Effector CD4-positive, alpha-beta T cell (primary cell): ENCODE data around the gene ZNF692.

Experiments used
- DNase-seq: peaks from one replicate; pipeline ENCODE4 v3.0.0-alpha.2; 2020

Gene ZNF692

DNA sequence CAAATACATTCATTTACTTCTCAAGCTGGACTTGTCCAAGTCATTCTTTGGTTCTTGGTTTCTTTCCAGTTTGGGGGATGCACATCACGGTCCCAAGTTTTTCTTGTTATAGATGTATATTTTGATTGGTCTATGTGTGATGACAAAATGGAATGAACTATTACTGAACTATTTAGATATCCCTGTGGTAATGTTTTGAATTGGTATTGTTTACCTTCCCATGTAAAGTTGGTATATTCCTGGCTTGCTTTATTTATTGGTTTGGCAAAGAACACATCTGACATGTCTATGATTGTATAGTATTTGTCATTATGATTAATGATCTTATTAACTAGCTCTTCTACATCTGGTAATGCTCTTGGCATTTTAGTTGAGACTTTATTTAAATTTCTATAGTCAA is 22.4 kb upstream of the ZNF692 start:
- DNase-seq: no peak

DNA sequence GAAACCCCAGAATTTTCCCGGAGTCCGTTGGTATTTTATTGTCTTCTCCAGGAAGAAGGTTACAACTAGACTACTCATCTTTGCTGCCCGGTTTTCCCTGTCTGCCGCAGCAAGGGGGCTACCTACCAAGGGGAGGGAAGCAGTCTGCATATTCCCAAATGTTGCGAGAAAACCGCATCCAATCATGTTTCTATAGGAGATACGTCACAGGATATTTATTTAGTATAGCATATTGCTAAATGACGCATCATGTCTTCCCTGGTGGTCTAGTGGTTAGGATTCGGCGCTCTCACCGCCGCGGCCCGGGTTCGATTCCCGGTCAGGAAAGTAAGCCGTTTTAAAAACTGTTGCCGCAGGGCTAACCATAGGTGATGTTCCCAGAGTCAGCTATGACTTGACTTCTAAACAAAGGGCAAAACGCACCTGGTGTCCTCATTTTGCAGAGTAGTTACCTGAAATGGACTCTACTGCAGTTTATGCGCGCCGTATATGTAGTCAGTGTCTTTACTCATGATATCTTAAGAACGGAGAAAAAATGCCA is 15.2 kb upstream of the ZNF692 start:
- peak; percentile 71 for DNase-seq

DNA sequence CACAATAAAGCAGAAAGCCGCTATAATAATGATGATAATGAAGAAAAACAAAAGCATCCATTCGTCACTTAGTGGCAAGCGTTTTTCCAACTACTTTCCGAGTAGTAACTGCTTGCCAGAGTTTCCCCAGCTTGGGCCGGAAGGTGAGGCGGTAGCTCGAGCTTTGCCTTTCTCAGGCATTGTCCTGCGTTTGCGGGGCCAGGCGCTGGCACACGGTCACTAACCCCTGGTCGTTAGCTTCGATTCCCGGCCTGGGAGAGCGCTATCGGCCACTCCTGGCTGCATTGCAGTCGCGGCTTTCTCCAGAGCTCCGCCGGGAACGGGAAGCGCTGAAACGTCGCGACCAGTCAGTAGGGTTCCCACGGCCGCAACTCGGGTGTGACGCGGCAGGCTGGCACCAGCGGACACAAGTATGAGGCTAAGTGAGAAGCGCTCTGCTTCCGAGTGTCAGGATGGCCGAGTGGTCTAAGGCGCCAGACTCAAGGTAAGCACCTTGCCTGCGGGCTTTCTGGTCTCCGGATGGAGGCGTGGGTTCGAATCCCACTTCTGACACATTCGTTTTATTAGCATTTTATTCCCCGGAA is 14.6 kb upstream of the ZNF692 start:
- DNase-seq: peak; percentile 85

DNA sequence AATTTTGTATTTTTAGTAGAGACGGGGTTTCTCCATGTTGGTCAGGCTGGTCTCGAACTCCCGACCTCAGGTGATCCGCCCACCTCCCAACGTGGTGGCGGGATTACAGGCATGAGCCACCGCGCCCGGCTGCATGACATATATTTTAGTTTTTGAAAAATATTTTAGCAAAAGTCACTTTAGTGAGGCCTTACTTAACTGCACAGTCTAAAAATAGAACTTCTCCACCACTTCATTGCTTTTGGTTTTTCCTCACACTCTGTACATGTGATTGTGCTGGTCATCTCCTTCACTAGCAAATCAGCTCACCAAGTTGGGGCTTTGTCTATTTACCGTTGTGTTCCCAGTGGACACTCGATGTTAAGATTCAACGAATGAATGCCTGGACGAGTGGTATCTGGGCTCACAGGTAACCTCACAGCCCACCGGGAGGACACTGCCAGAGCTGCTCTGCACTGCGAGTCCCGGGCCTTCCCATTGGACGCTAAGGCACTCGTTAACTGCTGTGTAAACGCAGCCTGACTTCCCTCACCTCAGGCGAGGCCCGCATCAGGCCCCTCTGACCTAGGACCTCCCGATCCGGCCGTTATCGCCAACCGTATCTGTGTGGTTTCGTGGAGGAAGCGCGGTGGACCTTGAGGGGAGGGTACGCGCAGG is 14.0 kb upstream of the ZNF692 start:
- DNase-seq: peak; percentile 13

DNA sequence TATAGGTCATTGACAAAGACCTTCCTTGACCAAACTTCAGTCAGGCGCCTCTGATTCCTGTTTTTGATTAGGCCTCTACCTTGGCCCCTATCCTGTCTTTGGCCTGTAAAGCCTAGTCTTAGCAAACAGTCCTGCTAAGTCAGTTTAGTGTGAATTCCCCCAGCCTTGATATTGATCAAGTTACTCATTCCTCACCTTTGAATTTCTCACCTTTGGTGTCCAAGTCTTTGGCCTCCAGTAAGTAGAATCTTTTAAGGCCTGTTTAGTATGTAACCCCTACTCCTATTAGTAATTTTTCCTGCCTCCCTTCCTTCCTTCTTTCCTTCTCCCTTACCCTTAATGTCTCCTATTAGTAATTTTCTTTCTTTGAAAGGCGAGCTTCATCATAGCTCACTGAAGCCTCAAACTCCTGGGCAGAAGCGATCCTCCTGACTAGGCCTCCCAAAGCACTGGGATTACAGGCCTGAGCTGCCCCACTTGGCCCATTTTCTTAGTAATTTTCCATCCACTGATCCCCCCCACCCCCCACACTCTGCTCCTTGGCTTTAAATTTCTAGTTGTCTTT is 13.0 kb upstream of the ZNF692 start:
- no peak for DNase-seq

DNA sequence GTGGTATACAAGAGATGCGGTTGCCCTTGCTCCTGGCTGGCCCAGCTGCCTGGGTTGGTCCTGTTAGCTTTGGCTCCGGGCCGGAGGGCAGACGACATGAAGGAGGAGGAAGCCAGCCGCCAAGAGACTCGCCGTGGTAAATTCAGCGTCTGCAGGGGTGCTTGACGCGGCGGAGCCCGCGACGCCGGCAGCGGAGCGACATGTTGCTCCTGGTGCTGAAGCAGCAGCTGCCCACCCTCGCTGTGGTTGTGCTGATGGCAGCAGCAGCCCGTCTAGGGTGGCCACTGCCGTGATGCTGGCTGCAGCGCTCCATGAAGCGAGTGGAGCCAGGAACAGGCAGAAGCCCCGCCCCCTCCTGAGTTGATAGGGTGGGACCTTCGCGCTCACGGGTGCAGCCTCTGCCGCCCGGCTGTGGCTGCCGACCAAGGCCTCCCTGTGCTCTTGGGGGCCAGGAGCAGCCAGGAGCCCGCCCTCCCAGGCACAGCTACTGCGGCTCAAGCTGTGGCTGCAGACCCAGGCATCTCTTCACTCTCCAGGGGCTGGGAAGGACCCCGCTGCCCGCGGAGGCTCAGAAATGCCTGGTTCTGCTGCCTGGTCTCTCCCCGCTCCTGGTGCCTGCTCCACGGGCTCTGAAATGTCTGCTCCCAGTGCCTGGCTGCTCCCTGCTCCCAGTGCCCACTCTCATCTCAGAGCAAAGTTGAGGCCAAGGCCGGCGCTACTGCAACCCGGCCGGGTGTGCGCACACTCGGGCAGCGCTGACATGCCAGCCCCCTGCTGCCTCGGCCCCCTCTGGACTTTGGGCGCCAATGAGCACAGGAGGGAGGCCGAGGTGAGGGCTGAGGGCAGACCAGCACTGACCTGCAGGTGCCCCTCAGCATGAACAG is 4.4 kb upstream of the ZNF692 start:
- peak; percentile 79 for DNase-seq

DNA sequence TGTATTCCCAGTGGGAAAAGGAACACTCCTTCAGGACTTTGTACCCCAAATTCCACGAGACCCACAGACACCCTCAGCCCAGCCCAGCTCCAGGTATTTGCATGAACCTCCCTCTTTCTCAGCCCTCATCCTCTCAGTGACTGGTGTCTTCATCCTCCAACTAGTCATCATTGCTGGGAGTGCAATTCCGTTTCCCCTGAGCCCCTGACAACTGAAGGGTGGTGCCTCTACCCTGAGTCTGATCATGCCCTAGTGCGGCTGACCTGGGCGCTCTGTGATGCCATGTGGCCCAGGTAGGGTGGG is 3.8 kb upstream of the ZNF692 start:
- DNase-seq: no peak

DNA sequence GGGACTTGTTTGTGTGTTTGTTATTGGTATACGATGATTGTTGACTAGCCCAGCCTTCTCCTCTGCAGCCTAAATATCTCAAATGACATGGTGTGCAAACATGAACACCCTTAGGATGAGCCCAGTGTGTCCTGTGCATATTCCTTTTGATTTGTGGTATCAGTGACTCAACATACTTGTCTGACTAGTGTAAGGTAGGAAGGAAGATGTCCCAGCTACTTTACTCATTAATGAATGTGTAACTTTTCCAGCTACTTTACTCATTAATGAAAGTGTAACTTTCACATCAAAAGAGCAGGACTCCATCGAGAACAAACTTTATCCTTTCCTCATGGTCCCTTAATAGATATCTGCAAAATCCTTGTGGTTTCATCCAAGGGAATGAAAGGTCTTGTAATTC is 2.7 kb upstream of the ZNF692 start:
- no peak for DNase-seq

DNA sequence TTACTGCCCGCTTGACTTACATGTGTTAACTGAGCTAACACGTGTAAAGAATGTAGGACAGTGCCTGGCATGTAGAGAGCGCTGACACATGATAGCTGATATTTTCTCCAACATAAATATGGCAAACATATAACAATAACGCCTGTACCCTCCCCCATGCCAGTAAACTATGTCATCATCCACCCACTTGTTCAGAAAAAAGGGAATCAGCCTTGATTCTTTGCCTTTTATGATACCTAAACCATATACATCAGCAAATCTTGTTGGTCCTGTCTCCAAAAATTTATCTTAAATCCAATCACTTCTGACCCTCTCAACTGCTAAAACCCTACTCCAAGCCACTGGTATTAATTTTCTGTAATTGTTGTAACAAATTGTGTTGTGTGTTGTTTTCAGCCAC is 1.1 kb upstream of the ZNF692 start:
- no peak for DNase-seq

DNA sequence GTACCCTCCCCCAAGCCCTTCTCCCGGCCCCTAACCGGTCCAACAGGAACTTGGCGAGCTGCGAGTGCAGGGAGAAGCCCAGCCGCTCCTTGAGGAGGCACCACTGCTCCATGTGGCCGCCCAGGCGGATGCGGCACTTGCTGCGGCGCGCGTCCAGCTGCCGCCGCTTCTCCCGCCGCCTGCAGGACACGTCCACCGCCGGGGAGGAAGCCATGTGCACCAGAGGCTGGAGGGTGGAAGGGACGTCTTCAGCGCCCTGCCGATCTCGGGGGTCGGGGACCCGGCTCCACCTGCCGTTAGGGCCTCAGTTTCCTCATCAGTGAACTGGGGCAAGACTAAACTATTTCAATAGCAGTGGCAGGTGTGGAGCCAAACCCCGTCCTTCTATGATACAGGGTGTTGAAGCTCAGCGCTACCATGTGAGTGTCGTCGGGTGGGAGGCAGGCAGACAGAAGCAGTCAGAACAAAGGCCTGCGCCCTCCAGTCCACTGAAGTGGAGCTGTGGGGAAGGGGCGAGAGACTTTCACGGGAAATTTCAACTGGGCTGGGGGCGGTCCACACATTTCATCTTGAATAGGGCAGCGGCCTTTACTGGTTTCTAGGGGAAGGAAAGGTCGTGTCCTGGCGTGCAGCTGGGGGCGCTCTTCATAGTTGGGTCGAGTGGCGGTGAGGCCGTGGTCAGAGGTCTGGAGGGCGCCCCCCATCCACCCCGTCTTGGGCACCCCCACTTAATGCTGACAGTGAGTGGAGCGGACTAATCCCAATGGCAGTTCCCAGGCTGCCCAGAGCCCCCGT is 592 bp downstream of the ZNF692 start:
- DNase-seq: no peak

DNA sequence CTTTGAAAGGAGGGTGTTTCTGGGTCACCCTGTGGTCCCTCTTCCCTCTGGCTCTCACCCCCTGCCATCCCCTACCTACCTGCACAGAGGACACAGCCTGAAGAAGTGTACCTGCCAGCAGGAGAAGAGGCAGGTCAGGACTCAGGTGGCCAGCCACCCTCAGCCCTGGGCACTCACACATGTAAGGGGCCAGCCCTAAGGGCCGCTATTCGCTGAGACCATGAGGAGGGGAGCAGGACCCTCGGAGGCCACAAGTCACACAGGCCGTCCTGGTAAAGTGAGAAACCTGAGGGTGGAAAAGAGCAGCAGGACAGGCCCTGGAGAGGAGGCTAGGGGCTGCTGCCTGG is 1.2 kb downstream of the ZNF692 start:
- no peak for DNase-seq

DNA sequence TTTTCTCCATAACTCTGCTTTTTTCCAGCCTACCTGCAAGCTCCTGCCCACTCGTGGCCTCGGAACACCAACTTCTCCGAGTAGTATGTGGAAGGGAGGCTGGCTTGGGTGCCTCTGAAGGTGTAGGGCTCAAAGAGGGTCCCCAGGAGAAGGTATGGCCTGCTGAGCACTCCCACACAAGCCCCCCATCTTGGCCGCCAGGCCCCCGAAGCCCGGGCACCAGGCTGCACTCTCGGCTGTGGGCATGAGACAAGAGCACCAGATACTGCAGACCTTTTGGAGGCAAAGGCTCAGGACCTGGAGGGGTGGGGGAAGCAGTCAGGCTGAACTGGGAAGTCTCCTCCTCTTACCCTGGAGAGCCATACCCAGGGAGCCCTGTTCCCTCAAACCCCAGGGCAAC is 1.7 kb downstream of the ZNF692 start:
- DNase-seq: no peak

DNA sequence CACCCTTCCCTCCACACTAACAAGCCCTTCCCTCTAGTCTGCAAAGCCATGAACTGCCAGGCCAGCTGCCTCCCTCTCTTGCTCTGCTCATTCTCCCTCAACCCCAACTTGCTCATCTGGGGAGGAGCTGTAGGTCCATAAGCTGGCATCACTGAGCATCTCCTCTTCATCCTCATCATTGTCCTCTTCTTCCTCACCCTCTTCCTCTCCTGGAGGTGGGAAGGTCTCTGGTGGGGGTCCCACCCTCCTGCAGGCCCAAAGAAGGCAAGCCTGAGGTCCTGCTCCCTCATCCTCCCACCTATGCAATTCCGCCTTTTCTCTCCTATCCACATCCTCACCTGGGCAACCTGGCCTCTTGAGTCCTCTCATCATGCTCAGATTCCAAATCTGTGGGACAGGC is 2.7 kb downstream of the ZNF692 start:
- DNase-seq: no peak

DNA sequence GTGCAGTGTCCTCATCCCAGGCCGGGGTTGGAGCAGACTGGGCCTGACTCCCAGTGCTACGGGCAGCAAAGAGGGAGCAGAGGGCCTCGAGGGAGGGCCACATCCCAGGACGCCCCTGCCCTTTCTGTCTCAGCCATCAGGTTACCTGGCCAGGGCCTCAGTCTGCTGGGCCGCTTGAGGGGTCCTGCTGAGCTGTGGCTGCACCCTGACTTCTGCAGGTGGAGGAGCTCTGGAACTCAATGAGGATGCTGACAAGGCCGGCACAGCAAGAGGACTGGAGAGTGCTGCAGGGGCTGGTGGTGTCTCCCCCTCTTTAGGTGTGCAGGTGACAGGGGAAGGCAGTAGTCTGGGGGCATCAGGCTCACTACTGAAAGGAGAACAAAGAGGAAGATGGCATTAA is 3.3 kb downstream of the ZNF692 start:
- DNase-seq: no peak

DNA sequence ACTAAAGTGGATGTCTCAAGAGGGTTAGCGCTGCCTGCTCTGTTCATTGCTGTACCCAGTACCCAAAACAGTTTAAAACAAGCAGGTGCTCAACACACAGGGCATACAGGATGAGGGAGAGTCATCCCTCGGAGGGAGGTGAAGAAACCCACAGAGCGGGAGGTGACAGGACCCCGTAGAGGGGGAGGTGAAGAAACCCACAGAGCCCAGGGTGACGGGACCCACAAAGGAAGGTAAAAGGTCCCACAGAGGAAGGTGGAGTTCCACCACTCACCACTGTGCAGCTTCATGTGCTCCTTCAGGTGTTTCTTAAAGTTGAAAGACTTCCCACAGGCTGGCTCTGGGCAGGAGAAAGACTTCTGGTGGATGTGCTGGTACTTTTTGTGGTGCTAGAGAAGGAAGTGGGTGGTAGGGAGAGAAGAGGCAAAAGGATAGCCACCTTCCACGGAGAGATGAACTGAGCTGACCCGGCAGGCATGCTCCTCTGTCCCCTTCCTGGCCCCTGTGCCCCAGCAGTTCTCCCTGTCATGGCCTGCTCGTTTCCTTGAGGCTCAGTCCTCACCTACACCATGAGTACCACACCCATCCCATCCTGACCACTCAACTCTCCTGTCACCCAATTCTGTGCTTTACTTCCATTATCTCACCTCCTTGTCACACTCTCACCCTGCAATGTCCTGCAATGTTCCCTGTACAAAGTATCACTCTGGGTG is 5.1 kb downstream of the ZNF692 start:
- no peak for DNase-seq

DNA sequence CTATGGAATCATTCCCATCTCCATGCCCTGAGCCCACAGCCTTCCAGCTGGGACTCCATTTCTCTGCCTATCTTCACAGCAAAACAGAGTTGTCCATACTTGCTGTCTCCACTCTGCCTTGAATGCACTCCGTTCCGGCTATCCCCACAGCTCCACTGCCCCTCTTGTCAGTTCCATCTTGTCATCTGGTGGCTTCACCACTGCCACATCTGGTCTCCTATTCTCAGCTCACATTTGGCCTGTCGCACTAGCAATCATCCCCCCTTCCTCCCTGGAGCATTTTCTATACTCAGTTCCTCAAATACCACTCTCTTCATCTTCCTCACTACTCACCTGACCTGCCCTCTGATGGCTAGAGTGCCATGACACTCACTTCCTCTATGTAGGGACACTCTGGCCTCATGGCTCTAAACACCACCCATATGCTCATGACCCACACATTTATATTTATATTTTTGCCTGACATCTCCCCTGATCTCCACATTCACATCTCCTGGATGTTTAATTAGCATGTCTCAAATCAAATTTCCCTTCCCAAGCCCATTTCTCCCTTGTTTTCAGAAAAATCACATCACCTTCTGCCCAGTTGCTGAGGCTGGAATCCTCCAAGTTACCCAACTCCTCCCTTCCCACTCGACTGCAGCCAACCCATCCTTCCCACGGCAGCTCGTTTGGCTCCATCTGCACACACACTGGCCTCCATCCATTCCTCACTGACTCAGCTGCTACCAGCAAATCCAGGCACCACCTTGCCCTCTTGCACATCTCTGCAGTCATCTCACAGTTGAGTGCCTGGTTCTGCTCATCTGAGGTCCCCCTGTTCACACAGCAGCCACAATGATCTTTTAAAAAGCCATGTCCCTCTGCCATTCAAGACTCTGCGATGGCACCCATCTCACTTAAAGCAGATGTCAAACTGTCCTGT is 6.1 kb downstream of the ZNF692 start:
- DNase-seq: no peak

DNA sequence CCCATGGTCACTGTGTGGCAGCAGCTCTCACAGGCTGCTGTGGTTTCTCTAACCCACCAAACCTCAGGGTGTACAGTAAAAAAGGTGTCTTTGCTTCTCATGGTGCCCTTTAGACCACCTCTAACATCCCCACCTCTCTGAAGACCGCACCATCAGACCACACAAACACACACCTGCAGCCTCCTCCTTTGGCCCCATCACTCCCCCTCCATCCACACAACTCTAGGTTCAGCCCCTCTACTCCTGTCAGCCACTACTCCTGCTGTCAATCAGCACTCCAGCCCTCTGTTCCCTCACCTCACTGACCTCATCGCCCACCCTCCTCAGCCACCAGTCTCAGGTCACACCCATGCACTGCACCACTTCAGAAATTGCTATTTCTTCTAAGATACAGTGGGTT is 7.5 kb downstream of the ZNF692 start:
- DNase-seq: no peak

DNA sequence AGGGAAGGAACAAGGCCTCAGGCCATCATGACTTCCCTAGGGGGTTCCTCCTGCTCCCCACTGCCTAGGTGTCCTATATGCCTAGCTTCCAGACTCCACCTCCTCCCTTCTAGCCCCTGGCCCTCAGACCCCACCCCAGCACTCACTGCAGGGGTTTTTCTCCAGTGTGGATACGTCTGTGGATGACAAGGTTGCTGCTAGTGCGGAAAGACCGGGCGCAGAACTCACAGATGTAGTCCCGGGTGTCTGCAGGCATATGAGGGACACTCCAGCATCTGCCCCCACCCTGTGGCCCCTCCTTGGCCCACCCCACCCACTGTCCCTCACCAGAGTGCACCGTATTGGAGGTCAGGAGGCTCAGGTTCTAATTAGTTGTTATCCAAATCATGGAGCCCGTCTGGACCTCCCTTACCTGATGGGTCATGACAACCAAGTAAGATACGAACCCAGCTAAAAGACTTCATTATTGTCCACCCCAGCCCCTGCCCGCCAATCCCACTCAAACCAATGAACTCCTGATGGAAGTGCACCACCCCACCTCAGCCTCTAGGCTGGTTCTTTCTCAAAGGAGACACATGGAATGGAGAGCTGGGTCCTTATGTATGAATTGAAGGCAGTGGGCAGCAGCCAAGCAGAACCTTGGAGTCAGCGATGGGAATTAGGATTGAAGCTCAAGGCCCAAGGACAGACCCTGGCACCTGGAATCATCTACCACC is 8.2 kb downstream of the ZNF692 start:
- no peak for DNase-seq

DNA sequence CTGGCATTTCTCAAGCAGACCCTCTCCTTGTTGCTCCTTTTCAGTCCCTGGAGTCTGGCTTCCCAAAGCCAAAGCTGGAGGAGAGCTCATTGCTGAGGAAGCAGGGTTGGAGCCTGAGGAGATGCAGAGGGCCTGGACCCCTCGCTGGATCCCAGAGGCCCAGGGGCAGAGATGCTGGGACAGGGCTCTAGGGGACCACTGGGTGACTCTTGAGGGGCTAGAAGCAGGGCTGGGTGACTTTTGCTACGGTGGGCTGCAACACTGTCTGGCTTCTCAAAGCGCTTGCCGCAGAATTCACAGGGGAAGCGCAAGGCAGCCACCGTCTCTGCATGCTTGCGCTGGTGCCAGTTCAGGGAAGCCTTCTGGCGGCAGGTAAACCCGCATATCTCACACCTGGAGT is 8.8 kb downstream of the ZNF692 start:
- DNase-seq: no peak

DNA sequence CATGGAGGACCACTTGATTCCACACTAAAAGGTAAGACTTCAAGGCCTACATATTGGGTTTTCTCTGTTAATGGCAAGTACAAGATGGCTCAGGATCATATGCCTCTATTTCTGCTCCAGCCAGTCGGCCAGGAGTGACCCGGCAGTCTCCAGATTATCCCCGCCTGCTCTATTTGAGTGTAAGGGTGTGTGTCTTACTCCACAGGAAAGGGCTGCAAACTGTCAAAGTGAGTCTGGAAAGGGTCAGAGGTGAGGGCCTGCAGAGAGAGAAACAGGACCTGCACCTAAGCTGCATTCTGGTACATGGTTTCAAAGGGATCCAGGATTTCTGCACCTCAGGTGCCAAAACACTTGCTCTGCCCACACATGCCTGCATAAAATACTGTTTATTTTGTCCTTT is 9.2 kb downstream of the ZNF692 start:
- no peak for DNase-seq

DNA sequence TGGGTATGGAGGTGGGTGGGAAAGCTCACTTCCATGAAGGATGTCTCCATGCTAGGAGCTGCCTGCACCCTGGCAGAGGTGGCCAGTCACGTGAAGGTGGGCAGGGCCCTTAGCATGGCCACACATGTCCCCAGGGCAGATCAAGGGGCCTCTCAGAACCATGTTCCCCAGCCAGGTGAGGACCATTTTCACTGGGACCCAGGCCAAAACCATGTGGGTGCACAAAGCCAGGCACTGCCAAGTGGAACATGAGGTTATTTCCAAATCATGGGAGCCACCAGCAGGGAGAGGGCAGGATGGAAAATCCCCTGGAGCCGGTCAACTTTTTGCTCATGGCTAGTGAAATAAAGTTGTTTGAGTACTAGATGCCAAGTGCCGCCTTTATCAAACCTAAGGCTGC is 9.7 kb downstream of the ZNF692 start:
- DNase-seq: no peak
